Endothelial cell (in vitro differentiated cells): Measurements from ENCODE around the gene EXPH5. TPM values are rescaled to one million over a fixed set of nuclear protein-coding genes. Genes with fewer than 3 reads are reported as not detected.
A peak's percentile ranks its signal among the peaks of the same experiment; 100 is the strongest.

ENCODE experiments used
- DNase-seq: peaks from one replicate; pipeline ENCODE4 v3.0.0; 2021; ENCODE audit warnings: low spot score
- H3K27ac Mint-ChIP-seq: one replicate; pipeline ENCODE4 v1.8.0; 2021; ENCODE audit warnings: mixed read lengths, inconsistent platforms; ENCODE audit not compliant: unreplicated experiment
- H3K27me3 Mint-ChIP-seq: one replicate; pipeline ENCODE4 v1.8.0; 2021; ENCODE audit warnings: mild to moderate bottlenecking, moderate library complexity, mixed read lengths, inconsistent platforms; ENCODE audit not compliant: unreplicated experiment
- H3K36me3 Mint-ChIP-seq: one replicate; pipeline ENCODE4 v1.8.0; 2021; ENCODE audit warnings: mild to moderate bottlenecking, low read depth, mixed read lengths, inconsistent platforms; ENCODE audit not compliant: unreplicated experiment
- H3K4me1 Mint-ChIP-seq: one replicate; pipeline ENCODE4 v1.8.0; 2021; ENCODE audit warnings: mild to moderate bottlenecking, mixed read lengths, inconsistent platforms; ENCODE audit not compliant: unreplicated experiment
- H3K4me3 Mint-ChIP-seq: one replicate; pipeline ENCODE4 v1.8.0; 2021; ENCODE audit warnings: mild to moderate bottlenecking, mixed read lengths, inconsistent platforms; ENCODE audit not compliant: unreplicated experiment
- H3K9me3 Mint-ChIP-seq: one replicate; pipeline ENCODE4 v1.8.0; 2021; ENCODE audit warnings: mixed read lengths, inconsistent platforms; ENCODE audit not compliant: unreplicated experiment
- CTCF ChIP-seq: fragments of 200-600 bp; sonication (generic); IDR thresholded peaks from one replicate; pipeline ENCODE4 v1.5.0; 2021; ENCODE audit warnings: antibody characterized with exemption; ENCODE audit not compliant: unreplicated experiment
- total RNA-seq: library from RNA; stranded (reverse); fragmentation: NEBNext Ultra II Directional; extraction: Animal tissue kit (Norgen Biotek cat#: 25700); gene quantifications from one replicate; pipeline ENCODE4 v1.2.1, GENCODE V29; 2021; ENCODE audit not compliant: unreplicated experiment

The EXPH5 gene
- total RNA-seq, 1 donor from 2014 or later: 0.62 TPM

- Mint-ChIP-seq H3K4me3 (no peak overlapping the region), H3K36me3 (no peaks in the 10 kb centered on the region), H3K9me3 (no peaks in the 10 kb centered on the region), H3K27ac (no peak overlapping the region), H3K4me1 (peaks cover 3% of the 10 kb centered on the region), H3K27me3 (no peaks in the 10 kb centered on the region)
- TF ChIP-seq CTCF: no peak
- DNase-seq: no peak
Observed at GRCh38 chr11:108601150-108601549, 7.6 kb upstream of the EXPH5 start.

DNA sequence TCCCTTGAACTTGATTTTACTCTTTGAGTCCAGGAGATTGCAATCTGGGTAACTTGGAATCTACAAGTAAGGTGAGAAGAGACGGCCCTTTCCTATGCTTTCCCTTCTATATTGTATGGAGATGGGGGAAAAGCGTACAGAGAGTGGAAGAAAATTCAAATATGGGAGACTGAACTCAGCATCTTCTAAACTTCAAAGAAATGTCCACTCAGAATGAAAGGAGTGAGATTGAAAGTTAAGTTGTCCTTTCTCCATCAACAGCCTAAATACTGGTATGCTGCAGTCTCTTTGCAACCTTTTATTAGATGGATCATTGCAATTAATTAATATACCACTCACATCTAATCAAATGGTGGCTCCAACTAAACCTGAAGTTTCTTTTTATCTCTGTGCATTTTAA is 6.4 kb upstream of the EXPH5 start:
- no peak for DNase-seq
- TF ChIP-seq CTCF: no peak
- no peaks in the 10 kb centered on the region for H3K9me3 Mint-ChIP-seq
- H3K27me3 Mint-ChIP-seq: no peaks in the 10 kb centered on the region
- no peak overlapping the region for H3K27ac Mint-ChIP-seq
- H3K36me3 Mint-ChIP-seq: no peaks in the 10 kb centered on the region
- no peak overlapping the region for H3K4me3 Mint-ChIP-seq
- H3K4me1 Mint-ChIP-seq: peaks cover 3% of the 10 kb centered on the region

DNA sequence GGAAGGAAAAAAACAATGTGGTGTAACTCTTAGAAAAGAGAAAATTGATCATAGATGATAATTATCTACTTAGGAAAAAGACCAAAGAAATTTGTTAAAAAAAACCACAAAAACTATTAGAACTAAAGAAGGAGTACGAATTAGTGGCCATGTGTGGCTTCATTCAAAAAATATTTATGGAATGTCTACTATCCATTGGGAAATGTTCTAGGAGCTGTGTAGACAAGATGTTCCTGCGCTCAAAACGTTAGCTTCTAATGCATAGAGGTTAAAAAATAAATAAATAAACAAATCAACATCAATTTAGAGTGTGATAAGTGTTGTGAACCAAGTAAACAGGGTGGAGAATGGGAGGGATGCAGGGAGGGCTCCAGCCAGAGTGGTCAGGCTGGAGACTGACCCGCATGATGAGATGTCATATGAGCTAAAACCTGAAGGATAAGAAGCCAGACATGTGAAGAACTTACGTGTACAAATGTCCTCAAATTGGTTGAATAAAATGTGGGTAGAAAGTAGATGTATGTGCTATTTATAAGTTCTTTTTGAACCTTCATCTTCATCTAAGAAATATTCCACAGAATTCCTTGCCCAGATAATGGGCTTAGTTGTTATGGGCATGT is 4.3 kb upstream of the EXPH5 start:
- Mint-ChIP-seq H3K4me3 (no peak overlapping the region), H3K27me3 (peaks cover 4% of the 10 kb centered on the region), H3K27ac (no peak overlapping the region), H3K9me3 (no peaks in the 10 kb centered on the region), H3K36me3 (no peaks in the 10 kb centered on the region), H3K4me1 (peaks cover 4% of the 10 kb centered on the region)
- no peak for DNase-seq
- TF ChIP-seq CTCF: no peak

DNA sequence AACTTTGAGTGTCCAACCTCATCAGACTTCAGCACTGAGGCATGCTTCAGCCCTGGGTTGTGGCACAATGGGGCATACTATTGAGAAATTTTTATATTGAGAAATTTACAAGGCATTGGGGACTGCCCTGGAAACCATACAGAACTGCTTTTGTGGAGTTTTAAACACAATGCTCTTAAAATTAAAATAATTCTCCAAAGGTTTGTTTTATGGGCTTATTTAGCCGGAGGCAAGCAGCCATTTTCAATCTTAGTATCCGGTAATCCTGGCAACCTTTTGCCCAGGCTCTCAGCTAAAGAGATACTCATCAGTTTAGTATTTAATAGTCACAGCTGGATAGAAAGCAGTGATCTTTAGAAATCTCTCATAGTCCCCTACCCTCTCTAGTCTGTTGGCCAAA is 3.1 kb upstream of the EXPH5 start:
- no peak for TF ChIP-seq CTCF
- no peak overlapping the region for H3K4me3 Mint-ChIP-seq
- H3K27ac Mint-ChIP-seq: no peak overlapping the region
- no peak for DNase-seq
- H3K36me3 Mint-ChIP-seq: no peaks in the 10 kb centered on the region
- H3K27me3 Mint-ChIP-seq: peaks cover 6% of the 10 kb centered on the region
- H3K9me3 Mint-ChIP-seq: no peaks in the 10 kb centered on the region
- H3K4me1 Mint-ChIP-seq: peaks cover 10% of the 10 kb centered on the region

DNA sequence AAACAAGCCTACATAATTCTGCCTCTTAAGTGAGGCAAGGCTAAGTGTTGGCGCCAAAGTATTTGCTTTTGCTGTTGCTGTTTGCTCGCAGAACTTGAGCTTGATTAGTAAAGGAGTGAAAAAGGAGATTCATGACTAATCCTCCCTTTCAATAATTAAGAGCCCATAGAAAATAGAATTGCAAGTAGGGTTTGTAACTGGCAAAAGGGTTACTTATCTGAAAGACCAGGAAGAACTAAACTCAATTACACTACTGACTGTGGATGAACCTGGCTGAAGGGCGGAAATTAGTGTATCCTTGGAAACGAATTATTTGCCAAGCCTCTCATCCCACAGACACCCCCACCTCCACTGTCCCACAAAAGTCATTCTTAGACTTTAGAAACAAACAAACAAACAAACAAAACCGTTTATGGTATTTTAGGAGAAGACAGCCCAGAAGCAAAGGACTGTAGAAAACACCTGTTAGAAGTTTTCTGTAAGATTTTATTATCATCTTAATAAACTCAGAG is 411 bp upstream of the EXPH5 start:
- peaks cover 12% of the 10 kb centered on the region for H3K4me1 Mint-ChIP-seq
- H3K36me3 Mint-ChIP-seq: no peaks in the 10 kb centered on the region
- no peaks in the 10 kb centered on the region for H3K9me3 Mint-ChIP-seq
- no peak for TF ChIP-seq CTCF
- H3K27me3 Mint-ChIP-seq: peaks cover 6% of the 10 kb centered on the region
- peak overlapping the region; percentile 94 for H3K4me3 Mint-ChIP-seq
- no peak for DNase-seq
- H3K27ac Mint-ChIP-seq: no peak overlapping the region
